Gastrocnemius medialis (tissue), 4 donors: ENCODE data around the gene NOX5. TPM values are rescaled to one million over a fixed set of nuclear protein-coding genes. Genes with fewer than 3 reads are reported as not detected.
"Not testable (repeated sequence)": the region's sequence is repeated elsewhere in the genome, so short reads cannot be mapped to it uniquely, and the experiment has no call there.

Experiments used
- ATAC-seq, 2 donors: fragments of 150-250 bp; one replicate each; pipeline ENCODE4 v1.9.1; 2016
- DNase-seq, 2 donors: peaks; one replicate each; pipeline ENCODE4 v3.0.0-alpha.2; 2019
- H3K27ac ChIP-seq, 4 donors: fragments of 200-600 bp; sonication (generic); 1 replicate in 1 of 4; 2 replicates in 3 of 4; pipeline ENCODE4 v1.5.1; 2016 to 2018; ENCODE audit warnings: mild to moderate bottlenecking in 2 of 4, moderate library complexity in 1 of 4
- H3K27me3 ChIP-seq, 3 donors: fragments of 200-600 bp; sonication (generic) in 2 of 3; 1 replicate in 1 of 3; 2 replicates in 2 of 3; pipeline versions ENCODE4 v1.5.1 to v1.6.0; 2016 to 2019; ENCODE audit warnings: mild to moderate bottlenecking in 1 of 3, moderate library complexity in 1 of 3
- H3K36me3 ChIP-seq, 2 donors: fragments of 200-600 bp; sonication (generic) in 1 of 2; one replicate each; pipeline ENCODE4 v1.5.1; 2017 to 2018
- H3K4me1 ChIP-seq, 2 donors: fragments of 200-600 bp; sonication (generic) in 1 of 2; one replicate each; pipeline ENCODE4 v1.5.1; 2016 to 2017; ENCODE audit warnings: mild to moderate bottlenecking in 2 of 2
- H3K4me3 ChIP-seq, 4 donors: fragments of 200-600 bp; sonication (generic) in 3 of 4; 1 replicate in 1 of 4; 2 replicates in 3 of 4; pipeline ENCODE4 v1.5.1; 2016 to 2019; ENCODE audit warnings: mild to moderate bottlenecking in 2 of 4
- H3K9me3 ChIP-seq, 3 donors: fragments of 200-600 bp; sonication (generic) in 2 of 3; 1 replicate in 1 of 3; 2 replicates in 2 of 3; pipeline ENCODE4 v1.5.1; 2016 to 2019
- CTCF ChIP-seq, 5 experiments: fragments of 450-650 bp in 3 of 5; fragments of 200-600 bp in 2 of 5; sonication (generic) in 2 of 5; IDR thresholded peaks in 4 of 5; conservative IDR thresholded peaks in 1 of 5; 1 replicate in 4 of 5; 2 replicates in 1 of 5; pipeline ENCODE4 v1.5.1; 2016 to 2019; ENCODE audit warnings: antibody characterized with exemption in 5 of 5, mild to moderate bottlenecking in 3 of 5, moderate library complexity in 3 of 5
- POLR2A ChIP-seq, 2 donors: fragments of 450-650 bp; IDR thresholded peaks; one replicate each; pipeline ENCODE4 v1.6.1; 2017; ENCODE audit warnings: antibody characterized with exemption in 2 of 2, mild to moderate bottlenecking in 2 of 2, moderate library complexity in 2 of 2
- in situ Hi-C, 4 donors: fragments of 200-750 bp; cut with MboI; loops; one replicate each; pipeline versions ENCODE4 v1.15.0 to v1.8.0; 2017; ENCODE audit warnings: low sequenced_read_pairs in 4 of 4
- intact Hi-C: fragments of 100-400 bp; cut with DNase I; formaldehyde crosslinking; loops from one replicate; pipeline ENCODE4 v1.15.1; 2023; ENCODE audit warnings: low total_unique reads
- total RNA-seq, 4 donors: library from RNA; depleted of rRNA; stranded (reverse); fragments of >200 nt; gene quantifications; one replicate each; pipeline versions ENCODE4 v1.1.0 to v1.2.3, GENCODE V29; 2016

Gene NOX5
- total RNA-seq, 4 donors from 2014 or later: not detected

GRCh38 chr15:69066007-69066995 is 51.8 kb downstream of the NOX5 start:
- no peaks in the 10 kb centered on the region for H3K27me3 ChIP-seq
- H3K36me3 ChIP-seq: no peaks in the 10 kb centered on the region
- H3K4me3 ChIP-seq: no peak overlapping the region
- no peak overlapping the region for H3K27ac ChIP-seq
- ATAC-seq: no peak
- intact Hi-C loops: no loop called here
- TF ChIP-seq POLR2A (IDR thresholded peaks at IDR 0.05) (no peak), CTCF (IDR thresholded peaks at IDR 0.05 in 4 of 5, conservative IDR thresholded peaks at IDR 0.05 in 1 of 5) (no peak)
- in situ Hi-C loops: loop anchor here in 3 of 4 donors (5.0 to 25.0 kb wide), 3 partner anchors 196 to 338 kb away; no protein-coding TSS in a partner anchor
- no peaks in the 10 kb centered on the region for H3K9me3 ChIP-seq
- DNase-seq: no peak
- no peaks in the 10 kb centered on the region for H3K4me1 ChIP-seq

- intact Hi-C loops (no loop called here), in situ Hi-C loops (loop anchor here in 3 of 4 donors (5.0 to 25.0 kb wide), 3 partner anchors 195 to 338 kb away; no protein-coding TSS in a partner anchor)
- no peak overlapping the region for H3K27ac ChIP-seq
- no peak overlapping the region for H3K4me3 ChIP-seq
- no peaks in the 10 kb centered on the region for H3K36me3 ChIP-seq
- DNase-seq (no peak), ATAC-seq (no peak)
- H3K4me1 ChIP-seq: no peaks in the 10 kb centered on the region
- no peak for TF ChIP-seq POLR2A (IDR thresholded peaks at IDR 0.05)
- no peak for TF ChIP-seq CTCF (IDR thresholded peaks at IDR 0.05 in 4 of 5, conservative IDR thresholded peaks at IDR 0.05 in 1 of 5)
- H3K27me3 ChIP-seq: no peaks in the 10 kb centered on the region
- H3K9me3 ChIP-seq: no peaks in the 10 kb centered on the region
Measured at GRCh38 chr15:69067296-69067695, 52.8 kb downstream of the NOX5 start.

GRCh38 chr15:69068157-69068556 is 53.7 kb downstream of the NOX5 start:
- no peaks in the 10 kb centered on the region for H3K27me3 ChIP-seq
- H3K4me3 ChIP-seq: no peak overlapping the region
- TF ChIP-seq POLR2A (IDR thresholded peaks at IDR 0.05) (no peak), CTCF (IDR thresholded peaks at IDR 0.05 in 4 of 5, conservative IDR thresholded peaks at IDR 0.05 in 1 of 5) (no peak)
- no peaks in the 10 kb centered on the region for H3K36me3 ChIP-seq
- no peaks in the 10 kb centered on the region for H3K9me3 ChIP-seq
- in situ Hi-C loops (loop anchor here in 3 of 4 donors (5.0 to 25.0 kb wide), 3 partner anchors 194 to 337 kb away; no protein-coding TSS in a partner anchor), intact Hi-C loops (no loop called here)
- DNase-seq: no peak
- no peak overlapping the region for H3K27ac ChIP-seq
- H3K4me1 ChIP-seq: no peaks in the 10 kb centered on the region
- no peak for ATAC-seq

- H3K27ac ChIP-seq, DNase-seq, ATAC-seq, H3K27me3 ChIP-seq, H3K36me3 ChIP-seq, H3K9me3 ChIP-seq, H3K4me1 ChIP-seq, H3K4me3 ChIP-seq, intact Hi-C loops: not testable (repeated sequence)
- in situ Hi-C loops: loop anchor here in 3 of 4 donors (5.0 to 25.0 kb wide), 3 partner anchors 193 to 336 kb away; no protein-coding TSS in a partner anchor
Measured at GRCh38 chr15:69069290-69069689, 54.8 kb downstream of the NOX5 start.

- peaks cover 0 to 4% (median 0%) of the 10 kb centered on the region in 3 donors for H3K27me3 ChIP-seq
- ATAC-seq: no peak
- no peak for DNase-seq
- in situ Hi-C loops (loop anchor here in 3 of 4 donors (5.0 to 25.0 kb wide), 3 partner anchors 192 to 335 kb away; no protein-coding TSS in a partner anchor), intact Hi-C loops (no loop called here)
- no peak overlapping the region for H3K4me3 ChIP-seq
- H3K9me3 ChIP-seq: no peaks in the 10 kb centered on the region
- H3K4me1 ChIP-seq: peaks cover 6 to 8% of the 10 kb centered on the region in 2 donors
- no peaks in the 10 kb centered on the region for H3K36me3 ChIP-seq
- no peak overlapping the region for H3K27ac ChIP-seq
- TF ChIP-seq CTCF (IDR thresholded peaks at IDR 0.05 in 4 of 5, conservative IDR thresholded peaks at IDR 0.05 in 1 of 5) (no peak), POLR2A (IDR thresholded peaks at IDR 0.05) (no peak)
Measured at GRCh38 chr15:69069996-69070395, 55.5 kb downstream of the NOX5 start.
